Jurkat, Clone E6-1 (cell line): ENCODE results near the gene LTB4R.
"Not testable (repeated sequence)": the region's sequence is repeated elsewhere in the genome, so short reads cannot be mapped to it uniquely, and the experiment has no call there.

Source experiments
- DNase-seq: peaks from one replicate; pipeline ENCODE4 v3.0.0-alpha.2; 2011; ENCODE audit warnings: low read depth, low spot score
- H3K4me3 ChIP-seq: 2 replicates; pipeline ENCODE4 v1.5.1; 2011; ENCODE audit warnings: mild to moderate bottlenecking, low read length, control low read depth, moderate library complexity

LTB4R gene

GRCh38 chr14:24315807-24316596 is 4.7 kb downstream of the LTB4R start:
- no peak for DNase-seq
- no peak overlapping the region for H3K4me3 ChIP-seq

- H3K4me3 ChIP-seq, result no peak overlapping the region
- no peak for DNase-seq
Measured at GRCh38 chr14:24316597-24316950, 5.3 kb downstream of the LTB4R start.

GRCh38 chr14:24317141-24317928 is 6.0 kb downstream of the LTB4R start:
- no peak overlapping the region for H3K4me3 ChIP-seq
- no peak for DNase-seq

- H3K4me3 ChIP-seq, result no peak overlapping the region
- no peak for DNase-seq
Measured at GRCh38 chr14:24321212-24321975, 10.1 kb downstream of the LTB4R start.

GRCh38 chr14:24322672-24323071 is 11.4 kb downstream of the LTB4R start:
- DNase-seq, result no peak

GRCh38 chr14:24323341-24323740 is 12.0 kb downstream of the LTB4R start:
- no peak for DNase-seq
- no peak overlapping the region for H3K4me3 ChIP-seq

More at GRCh38 chr14:24322672-24323071, 11.4 kb downstream of the LTB4R start:
- no peak overlapping the region for H3K4me3 ChIP-seq

GRCh38 chr14:24324024-24324423 is 12.7 kb downstream of the LTB4R start:
- no peak for DNase-seq
- H3K4me3 ChIP-seq, result no peak overlapping the region

GRCh38 chr14:24325041-24325530 is 13.8 kb downstream of the LTB4R start:
- H3K4me3 ChIP-seq, result no peak overlapping the region
- no peak for DNase-seq

- H3K4me3 ChIP-seq, result no peak overlapping the region
- DNase-seq, result no peak
Measured at GRCh38 chr14:24325963-24326362, 14.7 kb downstream of the LTB4R start.

GRCh38 chr14:24327303-24327702 is 16.0 kb downstream of the LTB4R start:
- DNase-seq, result peak; percentile 54

GRCh38 chr14:24327914-24328313 is 16.6 kb downstream of the LTB4R start:
- H3K4me3 ChIP-seq, DNase-seq: not testable (repeated sequence)

More at GRCh38 chr14:24327303-24327702, 16.0 kb downstream of the LTB4R start:
- no peak overlapping the region for H3K4me3 ChIP-seq

- no peak for DNase-seq
- H3K4me3 ChIP-seq, result no peak overlapping the region
Measured at GRCh38 chr14:24329073-24329663, 17.9 kb downstream of the LTB4R start.

- no peak overlapping the region for H3K4me3 ChIP-seq
- DNase-seq, result peak; percentile 33
Measured at GRCh38 chr14:24329736-24330135, 18.4 kb downstream of the LTB4R start.

- no peak overlapping the region for H3K4me3 ChIP-seq
- DNase-seq, result no peak
Measured at GRCh38 chr14:24330973-24331674, 19.8 kb downstream of the LTB4R start.

- no peak for DNase-seq
- no peak overlapping the region for H3K4me3 ChIP-seq
Measured at GRCh38 chr14:24331731-24332267, 20.5 kb downstream of the LTB4R start.

- H3K4me3 ChIP-seq, result no peak overlapping the region
- DNase-seq, result peak; percentile 93
Measured at GRCh38 chr14:24332268-24332993, 21.1 kb downstream of the LTB4R start.

- H3K4me3 ChIP-seq, result peak within 1 kb of the TSS; percentile 33
- DNase-seq, result no peak
Measured at GRCh38 chr14:24334431-24335291, 23.4 kb downstream of the LTB4R start, which contains the start of gene ADCY4. TSS of gene ADCY4 (minus strand) at chr14:24335071. CDS start at chr14:24334652, 419 bp downstream.
